ENCODE measurements around the gene AR. TPM values are rescaled to one million over a fixed set of nuclear protein-coding genes. Genes with fewer than 3 reads are reported as not detected.

The AR gene
- total RNA-seq, 2 experiments from 2014 or later, result not detected

- Mint-ChIP-seq H3K27me3 (peaks cover 33% of the 10 kb centered on the region), H3K9me3 (no peaks in the 10 kb centered on the region), H3K36me3 (ENCODE audit: low read depth) (no peaks in the 10 kb centered on the region), H3K4me3 (no peak overlapping the region), H3K27ac (no peak overlapping the region), H3K4me1 (ENCODE audit: low read depth) (no peaks in the 10 kb centered on the region)
- H3K4me3 ChIP-seq (ENCODE audit: low read length), result no peak overlapping the region
- POLR2A ChIA-PET, result no interaction called here
- no peak for DNase-seq
- peaks cover 0 to 13% of the 10 kb centered on the region in 2 experiments for H3K9me3 ChIP-seq (ENCODE audit: control insufficient read depth in 1 of 2, insufficient read depth in 1 of 2, low read length in 2 of 2)
- H3K27me3 ChIP-seq (ENCODE audit: control insufficient read depth in 1 of 2, insufficient read depth in 2 of 2, low read length in 2 of 2), result peaks cover 21 to 23% of the 10 kb centered on the region in 2 experiments
- TF ChIP-seq, protein P1, sequence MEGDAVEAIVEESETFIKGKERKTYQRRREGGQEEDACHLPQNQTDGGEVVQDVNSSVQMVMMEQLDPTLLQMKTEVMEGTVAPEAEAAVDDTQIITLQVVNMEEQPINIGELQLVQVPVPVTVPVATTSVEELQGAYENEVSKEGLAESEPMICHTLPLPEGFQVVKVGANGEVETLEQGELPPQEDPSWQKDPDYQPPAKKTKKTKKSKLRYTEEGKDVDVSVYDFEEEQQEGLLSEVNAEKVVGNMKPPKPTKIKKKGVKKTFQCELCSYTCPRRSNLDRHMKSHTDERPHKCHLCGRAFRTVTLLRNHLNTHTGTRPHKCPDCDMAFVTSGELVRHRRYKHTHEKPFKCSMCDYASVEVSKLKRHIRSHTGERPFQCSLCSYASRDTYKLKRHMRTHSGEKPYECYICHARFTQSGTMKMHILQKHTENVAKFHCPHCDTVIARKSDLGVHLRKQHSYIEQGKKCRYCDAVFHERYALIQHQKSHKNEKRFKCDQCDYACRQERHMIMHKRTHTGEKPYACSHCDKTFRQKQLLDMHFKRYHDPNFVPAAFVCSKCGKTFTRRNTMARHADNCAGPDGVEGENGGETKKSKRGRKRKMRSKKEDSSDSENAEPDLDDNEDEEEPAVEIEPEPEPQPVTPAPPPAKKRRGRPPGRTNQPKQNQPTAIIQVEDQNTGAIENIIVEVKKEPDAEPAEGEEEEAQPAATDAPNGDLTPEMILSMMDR (IDR thresholded peaks at IDR 0.05), result no peak
- no peaks in the 10 kb centered on the region for H3K4me1 ChIP-seq (ENCODE audit: insufficient read depth, low read length)
- H3K36me3 ChIP-seq (ENCODE audit: insufficient read depth, low read length), result no peaks in the 10 kb centered on the region
- CTCF ChIA-PET, result no interaction called here
- intact Hi-C loops (cut with DNase I, micrococcal nuclease), result no loop called here
- H3K27ac ChIP-seq (ENCODE audit: low read depth in 1 of 2, low read length in 2 of 2), result no peak overlapping the region
- no peak for ATAC-seq (ENCODE audit: poor library complexity)
Observed at GRCh38 chrX:67545036-67545821, 1.4 kb downstream of the AR start.

DNA sequence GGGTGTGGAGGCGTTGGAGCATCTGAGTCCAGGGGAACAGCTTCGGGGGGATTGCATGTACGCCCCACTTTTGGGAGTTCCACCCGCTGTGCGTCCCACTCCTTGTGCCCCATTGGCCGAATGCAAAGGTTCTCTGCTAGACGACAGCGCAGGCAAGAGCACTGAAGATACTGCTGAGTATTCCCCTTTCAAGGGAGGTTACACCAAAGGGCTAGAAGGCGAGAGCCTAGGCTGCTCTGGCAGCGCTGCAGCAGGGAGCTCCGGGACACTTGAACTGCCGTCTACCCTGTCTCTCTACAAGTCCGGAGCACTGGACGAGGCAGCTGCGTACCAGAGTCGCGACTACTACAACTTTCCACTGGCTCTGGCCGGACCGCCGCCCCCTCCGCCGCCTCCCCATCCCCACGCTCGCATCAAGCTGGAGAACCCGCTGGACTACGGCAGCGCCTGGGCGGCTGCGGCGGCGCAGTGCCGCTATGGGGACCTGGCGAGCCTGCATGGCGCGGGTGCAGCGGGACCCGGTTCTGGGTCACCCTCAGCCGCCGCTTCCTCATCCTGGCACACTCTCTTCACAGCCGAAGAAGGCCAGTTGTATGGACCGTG, 2.2 kb downstream of the AR start:
- POLR2A ChIA-PET, result no interaction called here
- intact Hi-C loops (cut with DNase I, micrococcal nuclease), result no loop called here
- H3K27ac Mint-ChIP-seq, result no peak overlapping the region
- Histone ChIP-seq H3K4me1 (ENCODE audit: insufficient read depth, low read length) (no peaks in the 10 kb centered on the region), H3K27me3 (ENCODE audit: control insufficient read depth in 1 of 2, insufficient read depth in 2 of 2, low read length in 2 of 2) (peaks cover 21 to 23% of the 10 kb centered on the region in 2 experiments), H3K9me3 (ENCODE audit: control insufficient read depth in 1 of 2, insufficient read depth in 1 of 2, low read length in 2 of 2) (peaks cover 0 to 13% of the 10 kb centered on the region in 2 experiments), H3K4me3 (ENCODE audit: low read length) (no peak overlapping the region), H3K36me3 (ENCODE audit: insufficient read depth, low read length) (no peaks in the 10 kb centered on the region), H3K27ac (ENCODE audit: low read depth in 1 of 2, low read length in 2 of 2) (no peak overlapping the region)
- H3K4me3 Mint-ChIP-seq, result no peak overlapping the region
- H3K9me3 Mint-ChIP-seq, result no peaks in the 10 kb centered on the region
- H3K27me3 Mint-ChIP-seq, result peaks cover 31% of the 10 kb centered on the region
- TF ChIP-seq, protein P1 (IDR thresholded peaks at IDR 0.05), result no peak
- H3K36me3 Mint-ChIP-seq (ENCODE audit: low read depth), result no peaks in the 10 kb centered on the region
- H3K4me1 Mint-ChIP-seq (ENCODE audit: low read depth), result no peaks in the 10 kb centered on the region
- no peak for ATAC-seq (ENCODE audit: poor library complexity)
- peak in 1 of 14 experiments; percentile 5 for DNase-seq
- CTCF ChIA-PET, result no interaction called here

GRCh38 chrX:67546496-67547423, 2.9 kb downstream of the AR start:
- peaks cover 27% of the 10 kb centered on the region for H3K27me3 Mint-ChIP-seq
- no peaks in the 10 kb centered on the region for H3K36me3 Mint-ChIP-seq (ENCODE audit: low read depth)
- POLR2A ChIA-PET, result no interaction called here

More at GRCh38 chrX:67546496-67547423, 2.9 kb downstream of the AR start:
- Histone ChIP-seq H3K36me3 (ENCODE audit: insufficient read depth, low read length) (no peaks in the 10 kb centered on the region), H3K27ac (ENCODE audit: low read depth in 1 of 2, low read length in 2 of 2) (no peak overlapping the region), H3K27me3 (ENCODE audit: control insufficient read depth in 1 of 2, insufficient read depth in 2 of 2, low read length in 2 of 2) (peaks cover 21 to 23% of the 10 kb centered on the region in 2 experiments), H3K4me1 (ENCODE audit: insufficient read depth, low read length) (no peaks in the 10 kb centered on the region), H3K4me3 (ENCODE audit: low read length) (no peak overlapping the region), H3K9me3 (ENCODE audit: control insufficient read depth in 1 of 2, insufficient read depth in 1 of 2, low read length in 2 of 2) (peaks cover 0 to 13% of the 10 kb centered on the region in 2 experiments)
- Mint-ChIP-seq H3K9me3 (no peaks in the 10 kb centered on the region), H3K4me1 (ENCODE audit: low read depth) (no peaks in the 10 kb centered on the region), H3K4me3 (no peak overlapping the region), H3K27ac (no peak overlapping the region)
- CTCF ChIA-PET, result no interaction called here
- intact Hi-C loops (cut with DNase I, micrococcal nuclease), result no loop called here
- ATAC-seq (ENCODE audit: poor library complexity) (no peak), DNase-seq (no peak)
- TF ChIP-seq, protein P1 (IDR thresholded peaks at IDR 0.05), result no peak

All from CD4-positive, alpha-beta T cell (primary cell).